Epithelial cell of prostate (primary cell): Measurements from ENCODE around the gene SLC35D2.
"Not testable (repeated sequence)": the region's sequence is repeated elsewhere in the genome, so short reads cannot be mapped to it uniquely, and the experiment has no call there.

Source experiments
- DNase-seq: peaks from one replicate; pipeline ENCODE4 v3.0.0-alpha.2; 2011; ENCODE audit warnings: low read depth, low spot score
- H3K27ac ChIP-seq: fragments of 450-650 bp; 2 replicates; pipeline ENCODE4 v1.5.1; 2017; ENCODE audit warnings: mild to moderate bottlenecking

The SLC35D2 gene

GRCh38 chr9:96363175-96363967 is 20.1 kb downstream of the SLC35D2 start:
- no peak for DNase-seq
- no peak overlapping the region for H3K27ac ChIP-seq

- not testable (repeated sequence) for DNase-seq, H3K27ac ChIP-seq
These were observed 21.4 kb downstream of the SLC35D2 start for GRCh38 chr9:96362119-96362518.

GRCh38 chr9:96361668-96362067 is 21.8 kb downstream of the SLC35D2 start:
- no peak overlapping the region for H3K27ac ChIP-seq
- no peak for DNase-seq

GRCh38 chr9:96360976-96361375 is 22.5 kb downstream of the SLC35D2 start:
- H3K27ac ChIP-seq, result no peak overlapping the region
- no peak for DNase-seq

- not testable (repeated sequence) for H3K27ac ChIP-seq
These were observed 23.0 kb downstream of the SLC35D2 start for GRCh38 chr9:96360523-96360922.

GRCh38 chr9:96350866-96351265 is 32.6 kb downstream of the SLC35D2 start:
- no peak overlapping the region for H3K27ac ChIP-seq
- no peak for DNase-seq

More at GRCh38 chr9:96360523-96360922, 23.0 kb downstream of the SLC35D2 start:
- not testable (repeated sequence) for DNase-seq

- DNase-seq, result no peak
- H3K27ac ChIP-seq, result no peak overlapping the region
These were observed 35.2 kb downstream of the SLC35D2 start for GRCh38 chr9:96348261-96348660.

GRCh38 chr9:96345551-96345950 is 38.0 kb downstream of the SLC35D2 start:
- DNase-seq, result no peak
- peak overlapping the region; percentile 39 for H3K27ac ChIP-seq

GRCh38 chr9:96344458-96345180 is 38.9 kb downstream of the SLC35D2 start:
- DNase-seq, result peak; percentile 79
- peak overlapping the region; percentile 39 for H3K27ac ChIP-seq

GRCh38 chr9:96343515-96344360 is 39.8 kb downstream of the SLC35D2 start:
- peak overlapping the region; percentile 39 for H3K27ac ChIP-seq
- no peak for DNase-seq

GRCh38 chr9:96342571-96343245 is 40.8 kb downstream of the SLC35D2 start:
- no peak overlapping the region for H3K27ac ChIP-seq
- DNase-seq, result no peak

GRCh38 chr9:96340707-96341106 is 42.8 kb downstream of the SLC35D2 start:
- no peak overlapping the region for H3K27ac ChIP-seq
- no peak for DNase-seq

- no peak overlapping the region for H3K27ac ChIP-seq
- DNase-seq, result no peak
These were observed 45.2 kb downstream of the SLC35D2 start for GRCh38 chr9:96338299-96338698.

- no peak for DNase-seq
These were observed 49.6 kb downstream of the SLC35D2 start for GRCh38 chr9:96333958-96334357.

GRCh38 chr9:96331236-96331947 is 52.1 kb downstream of the SLC35D2 start:
- peak overlapping the region; percentile 48 for H3K27ac ChIP-seq
- DNase-seq, result no peak

More at GRCh38 chr9:96333958-96334357, 49.6 kb downstream of the SLC35D2 start:
- H3K27ac ChIP-seq, result no peak overlapping the region

- DNase-seq, result no peak
- H3K27ac ChIP-seq, result no peak overlapping the region
These were observed 55.7 kb downstream of the SLC35D2 start for GRCh38 chr9:96327694-96328352.

- H3K27ac ChIP-seq, result no peak overlapping the region
- no peak for DNase-seq
These were observed 60.3 kb downstream of the SLC35D2 start for GRCh38 chr9:96323169-96323568.

GRCh38 chr9:96322736-96323135 is 60.8 kb downstream of the SLC35D2 start:
- not testable (repeated sequence) for DNase-seq, H3K27ac ChIP-seq

GRCh38 chr9:96322210-96322609 is 61.3 kb downstream of the SLC35D2 start:
- DNase-seq, H3K27ac ChIP-seq: not testable (repeated sequence)
